Liver (tissue), 9 donors: ENCODE measurements around the gene MCFD2. TPM values are rescaled to one million over a fixed set of nuclear protein-coding genes. Genes with fewer than 3 reads are reported as not detected.
"Not testable (repeated sequence)": the region's sequence is repeated elsewhere in the genome, so short reads cannot be mapped to it uniquely, and the experiment has no call there.

Experiments used
- DNase-seq: peaks from one replicate; pipeline ENCODE4 v3.0.0-alpha.2; 2017; ENCODE audit warnings: low spot score
- H3K27ac ChIP-seq, 2 donors: one replicate each; pipeline ENCODE4 v1.7.0; 2013; ENCODE audit warnings: inconsistent platforms in 2 of 2, low read length in 2 of 2, control low read depth in 1 of 2, low read depth in 1 of 2, mild to moderate bottlenecking in 1 of 2
- H3K27me3 ChIP-seq, 4 donors: one replicate each; pipeline versions ENCODE4 v1.6.1 to v1.7.0; 2013; ENCODE audit warnings: low read length in 3 of 4, inconsistent platforms in 1 of 4, mild to moderate bottlenecking in 1 of 4, moderate library complexity in 1 of 4; ENCODE audit not compliant: control insufficient read depth in 4 of 4, insufficient read depth in 4 of 4
- H3K36me3 ChIP-seq, 4 donors: one replicate each; pipeline versions ENCODE4 v1.6.1 to v1.7.0; 2013; ENCODE audit warnings: low read length in 3 of 4, mild to moderate bottlenecking in 3 of 4, low read depth in 1 of 4, moderate library complexity in 1 of 4; ENCODE audit not compliant: control insufficient read depth in 4 of 4, insufficient read depth in 3 of 4
- H3K4me1 ChIP-seq, 4 donors: one replicate each; pipeline versions ENCODE4 v1.6.1 to v1.7.0; 2013; ENCODE audit warnings: low read length in 3 of 4, mild to moderate bottlenecking in 3 of 4, moderate library complexity in 1 of 4; ENCODE audit not compliant: control insufficient read depth in 4 of 4, insufficient read depth in 4 of 4
- H3K4me3 ChIP-seq, 3 donors: one replicate each; pipeline versions ENCODE4 v1.6.1 to v1.7.0; 2013; ENCODE audit warnings: low read length in 3 of 3, control low read depth in 1 of 3, low read depth in 1 of 3, mild to moderate bottlenecking in 1 of 3
- H3K9ac ChIP-seq, 2 donors: one replicate each; pipeline ENCODE4 v1.7.0; 2013; ENCODE audit warnings: low read length in 2 of 2, mild to moderate bottlenecking in 2 of 2, moderate library complexity in 2 of 2, control low read depth in 1 of 2, low read depth in 1 of 2
- H3K9me3 ChIP-seq, 4 donors: one replicate each; pipeline versions ENCODE4 v1.6.1 to v1.7.0; 2013; ENCODE audit warnings: low read length in 3 of 4; ENCODE audit not compliant: control insufficient read depth in 4 of 4
- ATF3 ChIP-seq: IDR thresholded peaks from 2 replicates; pipeline ENCODE4 v1.6.1; 2016; ENCODE audit warnings: antibody characterized with exemption
- EGR1 ChIP-seq, 2 donors: IDR thresholded peaks; 2 replicates each; pipeline ENCODE4 v1.6.1; 2016 to 2018; ENCODE audit warnings: antibody characterized with exemption in 2 of 2, low read depth in 2 of 2
- FOXA1 ChIP-seq: IDR thresholded peaks from 2 replicates; pipeline ENCODE4 v1.6.1; 2016; ENCODE audit warnings: antibody characterized with exemption
- FOXA2 ChIP-seq: IDR thresholded peaks from 2 replicates; pipeline ENCODE4 v1.6.1; 2016; ENCODE audit warnings: antibody characterized with exemption
- GABPA ChIP-seq, 2 donors: IDR thresholded peaks in 1 of 2; conservative IDR thresholded peaks in 1 of 2; 2 replicates each; pipeline ENCODE4 v1.6.1; 2016; ENCODE audit warnings: antibody characterized with exemption in 2 of 2, mild to moderate bottlenecking in 1 of 2, moderate library complexity in 1 of 2
- HNF4G ChIP-seq: IDR thresholded peaks from 2 replicates; pipeline ENCODE4 v1.6.1; 2016; ENCODE audit warnings: antibody characterized with exemption
- JUND ChIP-seq, 2 donors: IDR thresholded peaks; 2 replicates each; pipeline ENCODE4 v1.6.1; 2016; ENCODE audit warnings: antibody characterized with exemption in 2 of 2
- NR2F2 ChIP-seq: IDR thresholded peaks from 2 replicates; pipeline ENCODE4 v1.6.1; 2016; ENCODE audit warnings: antibody characterized with exemption
- RAD21 ChIP-seq, 2 donors: IDR thresholded peaks; 2 replicates each; pipeline ENCODE4 v1.6.1; 2016; ENCODE audit warnings: antibody characterized with exemption in 2 of 2, mild to moderate bottlenecking in 2 of 2
- REST ChIP-seq: IDR thresholded peaks from 2 replicates; pipeline ENCODE4 v1.6.1; 2016; ENCODE audit warnings: antibody characterized with exemption, mild to moderate bottlenecking
- RXRA ChIP-seq, 2 donors: IDR thresholded peaks; 2 replicates each; pipeline ENCODE4 v1.6.1; 2017 to 2018; ENCODE audit warnings: antibody characterized with exemption in 2 of 2, mild to moderate bottlenecking in 1 of 2
- SP1 ChIP-seq: IDR thresholded peaks from 2 replicates; pipeline ENCODE4 v1.6.1; 2018; ENCODE audit warnings: antibody characterized with exemption, mild to moderate bottlenecking
- TAF1 ChIP-seq: conservative IDR thresholded peaks from 2 replicates; pipeline ENCODE4 v1.6.1; 2016; ENCODE audit warnings: antibody characterized with exemption, mild to moderate bottlenecking
- YY1 ChIP-seq: IDR thresholded peaks from 2 replicates; pipeline ENCODE4 v1.6.1; 2016; ENCODE audit warnings: antibody characterized with exemption, mild to moderate bottlenecking
- WGBS: extraction: QIAGEN DNeasy Blood & Tissue Kit; methylation state at CpG from one replicate; pipeline ENCODE4 v1.1.7; 2013; 5-methylcytosine and 5-hydroxymethylcytosine counted together
- polyA plus RNA-seq, 2 donors: library from polyadenylated mRNA; stranded (reverse) in 1 of 2; unstranded in 1 of 2; fragments of 200-250 nt in 1 of 2; fragments of >200 nt in 1 of 2; fragmentation: Nextera tagmentation in 1 of 2; extraction: Ambion mirVana in 1 of 2; gene quantifications; one replicate each; pipeline versions ENCODE4 v1.2.1 to v1.2.3, GENCODE V29; 2013 to 2015
- total RNA-seq, 2 donors: library from RNA; depleted of rRNA; stranded (reverse); fragments of >200 nt; gene quantifications; one replicate each; pipeline ENCODE4 v1.2.3, GENCODE V29; 2014
- donor health status: healthy.
- donor health status: healthy.
- donor health status: healthy.
- donor health status: healthy.
- donor health status: healthy.

Gene MCFD2
- total and polyA plus RNA-seq, 4 donors, result 81.8 to 148 (median 129) TPM

- 72% methylated on average over 5 of the region's 5 CpGs for WGBS
- not testable (repeated sequence) for H3K9me3 ChIP-seq, H3K4me3 ChIP-seq, DNase-seq, H3K27me3 ChIP-seq, H3K36me3 ChIP-seq, H3K9ac ChIP-seq, H3K27ac ChIP-seq
- H3K4me1 ChIP-seq, result peaks cover 2 to 16% (median 8%) of the 10 kb centered on the region in 4 donors
- peak; percentile 25 for TF ChIP-seq YY1
Measured at GRCh38 chr2:46875962-46876689, 39.5 kb downstream of the MCFD2 start.

GRCh38 chr2:46875226-46875899, 40.2 kb downstream of the MCFD2 start:
- peaks cover 2 to 16% (median 8%) of the 10 kb centered on the region in 4 donors for H3K4me1 ChIP-seq
- no peaks in the 10 kb centered on the region for H3K9me3 ChIP-seq
- TF ChIP-seq EGR1 (IDR thresholded peaks at IDR 0.05; ENCODE audit: low read depth in 2 of 2) (no peak), REST (no peak), TAF1 (no peak), HNF4G (no peak), FOXA1 (no peak), RAD21 (IDR thresholded peaks at IDR 0.05) (no peak), JUND (IDR thresholded peaks at IDR 0.05) (no peak), YY1 (no peak), ATF3 (no peak)
- WGBS, result 92% methylated on average over 8 of the region's 8 CpGs
- H3K9ac ChIP-seq, result no peak overlapping the region
- H3K27me3 ChIP-seq, result no peaks in the 10 kb centered on the region
- no peak overlapping the region for H3K4me3 ChIP-seq
- DNase-seq, result no peak
- H3K27ac ChIP-seq, result no peak overlapping the region
- H3K36me3 ChIP-seq, result no peaks in the 10 kb centered on the region

- no peak overlapping the region for H3K27ac ChIP-seq
- H3K9me3 ChIP-seq, result no peaks in the 10 kb centered on the region
- no peaks in the 10 kb centered on the region for H3K27me3 ChIP-seq
- no peak for TF ChIP-seq GABPA (IDR thresholded peaks at IDR 0.05 in 1 of 2, conservative IDR thresholded peaks at IDR 0.05 in 1 of 2)
- TF ChIP-seq EGR1 (IDR thresholded peaks at IDR 0.05; ENCODE audit: low read depth in 2 of 2), result no peak
- no peak for TF ChIP-seq FOXA2
- peak in 1 of 2 donors; percentile 18 for TF ChIP-seq RXRA (IDR thresholded peaks at IDR 0.05)
- TF ChIP-seq SP1, result no peak
- TF ChIP-seq NR2F2, result peak; percentile 29
- no peak overlapping the region for H3K4me3 ChIP-seq
- WGBS, result 89% methylated on average over 10 of the region's 10 CpGs
- no peaks in the 10 kb centered on the region for H3K36me3 ChIP-seq
- H3K9ac ChIP-seq, result no peak overlapping the region
- H3K4me1 ChIP-seq, result peaks cover 2 to 16% (median 8%) of the 10 kb centered on the region in 4 donors
- DNase-seq, result no peak
Measured at GRCh38 chr2:46874236-46874929, 41.2 kb downstream of the MCFD2 start.
